K562 (cell line): ENCODE measurements around the gene KIN.

Source experiments
- FIP1L1 ChIP-seq: fragments of 200-400 bp; formaldehyde crosslinking; IDR thresholded peaks from 2 replicates; pipeline ENCODE4 v1.6.1; 2018; ENCODE audit warnings: mild to moderate bottlenecking, low read depth, low read length; ENCODE audit not compliant: poor library complexity, severe bottlenecking
- GATA2 ChIP-seq: sonication (generic); formaldehyde crosslinking; IDR thresholded peaks from 2 replicates; pipeline ENCODE4 v1.4.0; 2020; ENCODE audit warnings: mild to moderate bottlenecking, missing genetic modification reagents
- JUND ChIP-seq, 2 experiments: IDR thresholded peaks; 2 replicates in 1 of 2; 3 replicates in 1 of 2; pipeline ENCODE4 v1.6.1; 2011; ENCODE audit warnings: borderline replicate concordance in 2 of 2, low read depth in 2 of 2, low read length in 2 of 2, improper control_type of control experiment in 1 of 2, missing biosample characterization in 1 of 2, missing genetic modification characterization in 1 of 2, missing genetic modification reagents in 1 of 2
- LEF1 ChIP-seq: fragments of 450-650 bp; IDR thresholded peaks from 2 replicates; pipeline ENCODE4 v1.6.1; 2016; ENCODE audit warnings: mild to moderate bottlenecking
- MED1 ChIP-seq: sonication (generic); formaldehyde crosslinking; IDR thresholded peaks from 2 replicates; pipeline ENCODE4 v1.8.1; 2023; ENCODE audit warnings: missing genetic modification reagents, borderline replicate concordance
- NFYB ChIP-seq: IDR thresholded peaks from 2 replicates; pipeline ENCODE4 v1.6.1; 2011; ENCODE audit warnings: mild to moderate bottlenecking, moderate library complexity; ENCODE audit not compliant: insufficient read length; ENCODE audit errors: extremely low read depth
- NR2C2 ChIP-seq, 2 experiments: fragments of 200-800 bp in 1 of 2; sonication (Bioruptor generic) in 1 of 2; sonication (generic) in 1 of 2; formaldehyde crosslinking in 1 of 2; IDR thresholded peaks; 2 replicates each; pipeline versions ENCODE4 v1.6.1 to v1.8.0; 2016 to 2022; ENCODE audit warnings: mild to moderate bottlenecking in 1 of 2, missing compliant biosample characterization in 1 of 2, missing genetic modification characterization in 1 of 2, missing genetic modification reagents in 1 of 2
- POLR2A ChIP-seq: fragments of 450-650 bp; conservative IDR thresholded peaks from 2 replicates; pipeline ENCODE4 v1.6.1; 2016
- ZNF707 ChIP-seq: fragments of 250-450 bp; sonication (Bioruptor Pico); conservative IDR thresholded peaks from 2 replicates; pipeline ENCODE4 v1.8.0; 2022; ENCODE audit warnings: inconsistent platforms, mild to moderate bottlenecking, moderate library complexity
- ZNF785 ChIP-seq: fragments of 250-450 bp; sonication (Bioruptor Pico); IDR thresholded peaks from 2 replicates; pipeline ENCODE4 v1.4.0; 2020; ENCODE audit warnings: mild to moderate bottlenecking
- TF ChIP-seq, protein P1 (sequence below), 3 experiments: IDR thresholded peaks in 2 of 3; conservative IDR thresholded peaks in 1 of 3; 2 replicates each; pipeline ENCODE4 v1.5.1; 2011 to 2012; ENCODE audit warnings: low read length in 3 of 3, mild to moderate bottlenecking in 3 of 3, control low read depth in 2 of 3, improper control_type of control experiment in 1 of 3, inconsistent platforms in 1 of 3, low read depth in 1 of 3, mixed read lengths in 1 of 3, moderate library complexity in 1 of 3; ENCODE audit not compliant: insufficient read depth in 2 of 3

DNA sequence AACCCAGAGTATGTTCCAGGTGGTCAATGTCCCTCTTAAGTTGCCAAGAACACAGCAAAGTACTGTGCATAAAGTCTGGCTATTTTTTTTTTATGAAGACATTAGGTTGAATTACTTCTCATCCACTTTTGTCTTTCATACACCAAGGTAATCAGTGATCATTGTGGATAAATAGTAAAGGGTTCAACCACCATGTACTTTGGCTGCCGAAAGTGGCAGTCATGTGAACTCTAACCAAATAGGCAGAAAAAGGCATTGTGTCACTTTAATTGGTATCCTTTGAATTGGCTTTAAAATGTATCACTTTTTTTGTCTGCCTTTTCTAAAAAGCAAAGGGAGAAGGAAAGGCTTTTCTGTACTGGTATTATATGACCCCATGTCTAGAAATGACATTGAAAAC is 77.3 kb downstream of the KIN start:
- TF ChIP-seq NFYB, result no peak
- TF ChIP-seq, protein P1, sequence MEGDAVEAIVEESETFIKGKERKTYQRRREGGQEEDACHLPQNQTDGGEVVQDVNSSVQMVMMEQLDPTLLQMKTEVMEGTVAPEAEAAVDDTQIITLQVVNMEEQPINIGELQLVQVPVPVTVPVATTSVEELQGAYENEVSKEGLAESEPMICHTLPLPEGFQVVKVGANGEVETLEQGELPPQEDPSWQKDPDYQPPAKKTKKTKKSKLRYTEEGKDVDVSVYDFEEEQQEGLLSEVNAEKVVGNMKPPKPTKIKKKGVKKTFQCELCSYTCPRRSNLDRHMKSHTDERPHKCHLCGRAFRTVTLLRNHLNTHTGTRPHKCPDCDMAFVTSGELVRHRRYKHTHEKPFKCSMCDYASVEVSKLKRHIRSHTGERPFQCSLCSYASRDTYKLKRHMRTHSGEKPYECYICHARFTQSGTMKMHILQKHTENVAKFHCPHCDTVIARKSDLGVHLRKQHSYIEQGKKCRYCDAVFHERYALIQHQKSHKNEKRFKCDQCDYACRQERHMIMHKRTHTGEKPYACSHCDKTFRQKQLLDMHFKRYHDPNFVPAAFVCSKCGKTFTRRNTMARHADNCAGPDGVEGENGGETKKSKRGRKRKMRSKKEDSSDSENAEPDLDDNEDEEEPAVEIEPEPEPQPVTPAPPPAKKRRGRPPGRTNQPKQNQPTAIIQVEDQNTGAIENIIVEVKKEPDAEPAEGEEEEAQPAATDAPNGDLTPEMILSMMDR (IDR thresholded peaks at IDR 0.05 in 2 of 3, conservative IDR thresholded peaks at IDR 0.05 in 1 of 3; ENCODE audit: insufficient read depth in 2 of 3, low read depth in 1 of 3, low read length in 3 of 3), result no peak
- no peak for TF ChIP-seq POLR2A
- TF ChIP-seq FIP1L1, result no peak
- TF ChIP-seq ZNF785, result no peak
- TF ChIP-seq NR2C2 (CRISPR knock-in tag; IDR thresholded peaks at IDR 0.05), result no peak
- TF ChIP-seq NR2C2 (tag; IDR thresholded peaks at IDR 0.05), result no peak
- no peak for TF ChIP-seq ZNF707
- TF ChIP-seq JUND (IDR thresholded peaks at IDR 0.05; ENCODE audit: borderline replicate concordance, low read depth, low read length), result no peak
- TF ChIP-seq JUND (tag; IDR thresholded peaks at IDR 0.05; ENCODE audit: borderline replicate concordance, low read depth, low read length), result no peak
- no peak for TF ChIP-seq GATA2 (CRISPR knock-in tag)
- TF ChIP-seq MED1, result no peak
- TF ChIP-seq LEF1, result no peak
